Tibial nerve (tissue), 4 donors: ENCODE data around the gene MAST1. TPM values are rescaled to one million over a fixed set of nuclear protein-coding genes. Genes with fewer than 3 reads are reported as not detected.

Source experiments
- DNase-seq, 2 donors: peaks; one replicate each; pipeline ENCODE4 v3.0.0-alpha.2; 2019; ENCODE audit warnings: low spot score in 2 of 2
- H3K27ac ChIP-seq, 4 donors: fragments of 200-600 bp; sonication (generic) in 3 of 4; one replicate each; pipeline ENCODE4 v1.5.1; 2017 to 2019; ENCODE audit warnings: mild to moderate bottlenecking in 1 of 4
- H3K27me3 ChIP-seq, 2 donors: fragments of 200-600 bp; sonication (generic) in 1 of 2; one replicate each; pipeline versions ENCODE4 v1.5.1 to v1.6.0; 2017 to 2019
- H3K36me3 ChIP-seq, 3 donors: fragments of 200-600 bp; sonication (generic); one replicate each; pipeline ENCODE4 v1.5.1; 2018 to 2019
- H3K4me1 ChIP-seq, 4 donors: fragments of 200-600 bp; sonication (generic) in 3 of 4; one replicate each; pipeline ENCODE4 v1.5.1; 2017 to 2019
- H3K4me3 ChIP-seq, 4 donors: fragments of 200-600 bp; sonication (generic) in 3 of 4; one replicate each; pipeline ENCODE4 v1.5.1; 2017 to 2019; ENCODE audit warnings: mild to moderate bottlenecking in 1 of 4, moderate library complexity in 1 of 4
- H3K9me3 ChIP-seq, 4 donors: fragments of 200-600 bp; sonication (generic) in 3 of 4; one replicate each; pipeline ENCODE4 v1.5.1; 2017 to 2019
- EP300 ChIP-seq, 2 donors: sonication (generic); formaldehyde crosslinking; IDR thresholded peaks; one replicate each; pipeline ENCODE4 v1.6.1; 2017; ENCODE audit warnings: antibody characterized with exemption in 2 of 2, mild to moderate bottlenecking in 1 of 2
- POLR2A ChIP-seq, 2 donors: fragments of 450-650 bp; IDR thresholded peaks; one replicate each; pipeline ENCODE4 v1.6.1; 2017; ENCODE audit warnings: antibody characterized with exemption in 2 of 2, mild to moderate bottlenecking in 2 of 2, moderate library complexity in 2 of 2
- WGBS, 2 donors: methylation state at CpG; one replicate each; pipeline ENCODE4 v1.1.5; 2018; 5-methylcytosine and 5-hydroxymethylcytosine counted together
- total RNA-seq, 4 donors: library from RNA; depleted of rRNA; stranded (reverse); fragments of >200 nt; gene quantifications; one replicate each; pipeline ENCODE4 v1.1.0, GENCODE V29; 2016
- TF ChIP-seq, protein P1 (sequence below), 5 experiments: fragments of 200-600 bp in 3 of 5; fragments of 450-650 bp in 2 of 5; sonication (generic) in 3 of 5; IDR thresholded peaks; one replicate each; pipeline ENCODE4 v1.5.1; 2016 to 2019; ENCODE audit warnings: antibody characterized with exemption in 5 of 5, mild to moderate bottlenecking in 3 of 5, moderate library complexity in 2 of 5

The MAST1 gene
- total RNA-seq, 4 donors from 2014 or later, result not detected

DNA sequence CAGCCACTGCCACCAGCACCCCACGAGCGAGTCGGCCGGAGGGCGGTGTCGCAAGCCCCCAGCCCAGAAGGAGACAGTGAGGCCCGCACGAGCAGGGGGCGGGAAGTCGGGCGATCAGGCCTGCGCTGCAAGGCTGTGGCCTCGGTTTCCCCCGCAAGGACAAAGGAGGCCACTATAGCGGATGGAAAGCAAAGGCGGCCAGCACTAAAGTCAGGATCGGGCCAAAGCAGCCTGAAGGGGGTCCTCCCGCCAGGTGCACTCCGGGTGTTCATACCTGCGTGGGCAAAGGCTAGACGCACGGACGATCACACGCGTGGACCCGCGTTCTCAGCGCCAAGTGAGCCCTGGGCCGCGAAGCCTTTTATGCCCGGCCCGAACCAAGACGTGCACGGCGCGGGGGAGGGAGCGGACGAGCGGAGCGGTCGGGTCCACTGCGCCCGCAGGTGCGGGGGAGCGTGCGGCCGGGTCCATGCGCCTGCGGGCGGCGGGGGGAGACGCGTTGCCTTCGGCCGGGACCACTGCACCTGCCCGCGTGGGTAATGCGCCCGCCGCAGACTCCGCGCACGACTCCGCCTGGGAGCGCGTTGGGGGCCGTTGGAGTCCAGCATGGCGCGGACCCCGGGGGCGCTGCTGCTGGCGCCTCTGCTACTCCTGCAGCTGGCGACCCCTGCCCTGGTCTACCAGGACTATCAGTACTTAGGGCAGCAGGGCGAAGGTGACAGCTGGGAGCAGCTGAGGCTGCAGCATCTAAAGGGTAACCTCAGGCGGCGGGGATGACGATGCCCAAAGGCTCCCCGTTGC, 36.6 kb upstream of the MAST1 start, which contains the start of the genes PRDX2 and THSD8:
TSS of gene PRDX2 (minus strand) at position 335 of the 801 bp plus-strand sequence. CDS start 539 bp downstream, outside the sequence.
TSS of gene THSD8 (plus strand) at position 604 of the 801 bp plus-strand sequence. CDS start at position 607, 3 bp downstream.
- peak in 1 of 2 donors; percentile 47 for DNase-seq
- Histone ChIP-seq H3K27ac (peak within 1 kb of the TSS; percentile 67 to 88 (median 80)), H3K4me1 (peaks cover 0 to 32% (median 10%) of the 10 kb centered on the region in 4 donors), H3K36me3 (peaks cover 0 to 31% (median 0%) of the 10 kb centered on the region in 3 donors), H3K9me3 (no peaks in the 10 kb centered on the region), H3K4me3 (peak within 1 kb of the TSS; percentile 64 to 82 (median 78)), H3K27me3 (no peaks in the 10 kb centered on the region)
- WGBS, 2 donors, result 0 to 1% methylated on average over 15 to 43 of the region's 78 CpGs
- TF ChIP-seq, protein P1, sequence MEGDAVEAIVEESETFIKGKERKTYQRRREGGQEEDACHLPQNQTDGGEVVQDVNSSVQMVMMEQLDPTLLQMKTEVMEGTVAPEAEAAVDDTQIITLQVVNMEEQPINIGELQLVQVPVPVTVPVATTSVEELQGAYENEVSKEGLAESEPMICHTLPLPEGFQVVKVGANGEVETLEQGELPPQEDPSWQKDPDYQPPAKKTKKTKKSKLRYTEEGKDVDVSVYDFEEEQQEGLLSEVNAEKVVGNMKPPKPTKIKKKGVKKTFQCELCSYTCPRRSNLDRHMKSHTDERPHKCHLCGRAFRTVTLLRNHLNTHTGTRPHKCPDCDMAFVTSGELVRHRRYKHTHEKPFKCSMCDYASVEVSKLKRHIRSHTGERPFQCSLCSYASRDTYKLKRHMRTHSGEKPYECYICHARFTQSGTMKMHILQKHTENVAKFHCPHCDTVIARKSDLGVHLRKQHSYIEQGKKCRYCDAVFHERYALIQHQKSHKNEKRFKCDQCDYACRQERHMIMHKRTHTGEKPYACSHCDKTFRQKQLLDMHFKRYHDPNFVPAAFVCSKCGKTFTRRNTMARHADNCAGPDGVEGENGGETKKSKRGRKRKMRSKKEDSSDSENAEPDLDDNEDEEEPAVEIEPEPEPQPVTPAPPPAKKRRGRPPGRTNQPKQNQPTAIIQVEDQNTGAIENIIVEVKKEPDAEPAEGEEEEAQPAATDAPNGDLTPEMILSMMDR (IDR thresholded peaks at IDR 0.05), result peak in 1 of 5 experiments; percentile 8
- TF ChIP-seq EP300 (IDR thresholded peaks at IDR 0.05) (peak in 1 of 2 donors; percentile 89), POLR2A (IDR thresholded peaks at IDR 0.05) (peak; percentile 53 to 79)

DNA sequence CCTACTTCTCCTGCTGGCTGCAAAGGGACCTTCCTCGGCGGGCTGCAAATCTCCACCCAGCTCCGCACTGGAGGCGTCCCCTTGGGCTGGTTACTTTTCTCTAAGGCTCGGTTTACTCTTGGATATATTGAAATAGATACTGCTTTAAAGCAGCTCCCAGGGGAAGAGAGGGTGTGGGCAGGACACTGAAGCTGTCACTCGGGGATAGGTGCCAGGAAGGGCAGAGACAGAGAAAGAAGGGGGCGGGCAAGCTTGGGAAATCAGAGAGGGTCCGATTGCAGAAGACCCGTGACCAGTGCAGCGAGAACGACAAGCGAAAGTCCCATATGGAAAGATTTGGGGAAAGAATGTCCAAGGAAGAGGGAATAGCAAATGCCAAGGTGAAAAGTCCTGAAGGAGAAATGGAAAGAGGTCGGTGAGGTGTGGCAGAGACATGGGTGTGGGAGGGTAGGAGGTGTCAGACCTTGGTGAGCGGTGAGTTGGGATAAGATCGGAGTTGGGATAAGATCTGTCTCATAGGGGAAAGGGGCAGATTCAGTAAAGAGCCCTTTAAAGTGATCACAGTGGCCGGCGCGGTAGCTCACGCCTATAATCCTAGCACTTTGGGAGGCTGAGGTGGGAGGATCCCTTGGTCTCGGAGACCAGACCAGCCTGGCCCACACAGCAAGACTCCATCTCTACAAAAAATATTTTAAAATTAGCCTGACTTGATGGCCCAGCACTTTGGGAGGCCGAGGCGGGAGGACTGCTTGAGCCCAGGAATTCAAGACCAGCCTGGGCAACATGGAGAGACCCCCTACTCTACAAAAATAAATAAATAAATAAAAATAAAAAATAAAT, 35.8 kb upstream of the MAST1 start:
- H3K27me3 ChIP-seq, result no peaks in the 10 kb centered on the region
- peak overlapping the region; percentile 64 to 82 (median 78) for H3K4me3 ChIP-seq
- peaks cover 0 to 38% (median 16%) of the 10 kb centered on the region in 4 donors for H3K4me1 ChIP-seq
- H3K27ac ChIP-seq, result peak overlapping the region in 2 of 4 donors; percentile 81 to 88
- TF ChIP-seq EP300 (IDR thresholded peaks at IDR 0.05), result no peak
- TF ChIP-seq, protein P1 (IDR thresholded peaks at IDR 0.05), result no peak
- no peak for TF ChIP-seq POLR2A (IDR thresholded peaks at IDR 0.05)
- no peak for DNase-seq
- H3K36me3 ChIP-seq, result peaks cover 0 to 27% (median 0%) of the 10 kb centered on the region in 3 donors
- 44% methylated on average over 22 of the region's 22 CpGs for WGBS, 2 donors
- H3K9me3 ChIP-seq, result no peaks in the 10 kb centered on the region

DNA sequence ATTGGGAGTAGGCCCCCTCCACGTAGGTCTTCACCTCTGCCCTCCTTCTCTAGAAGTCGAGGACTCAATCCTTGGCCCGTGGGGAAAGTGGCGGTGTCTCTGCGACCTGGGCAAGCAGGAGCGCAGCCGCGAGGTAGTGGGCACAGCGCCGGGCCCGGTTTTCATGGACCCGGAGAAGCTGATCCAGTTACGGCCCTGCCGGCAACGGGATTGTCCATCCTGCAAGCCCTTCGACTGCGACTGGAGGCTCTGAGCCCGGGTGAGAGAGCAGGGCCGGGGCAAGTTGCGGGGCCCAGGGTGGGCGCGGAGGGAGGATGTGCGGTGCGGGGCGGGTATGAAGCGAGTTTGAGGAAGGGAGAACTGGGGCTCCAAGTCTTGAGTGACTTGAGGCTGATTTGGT, 34.3 kb upstream of the MAST1 start:
- DNase-seq, result no peak
- H3K4me1 ChIP-seq, result peaks cover 0 to 39% (median 16%) of the 10 kb centered on the region in 4 donors
- H3K36me3 ChIP-seq, result peaks cover 0 to 26% (median 0%) of the 10 kb centered on the region in 3 donors
- 92 to 94% methylated on average over 26 of the region's 26 CpGs for WGBS, 2 donors
- H3K9me3 ChIP-seq, result no peaks in the 10 kb centered on the region
- no peaks in the 10 kb centered on the region for H3K27me3 ChIP-seq
- H3K4me3 ChIP-seq, result no peak overlapping the region
- no peak for TF ChIP-seq EP300 (IDR thresholded peaks at IDR 0.05)
- TF ChIP-seq, protein P1 (IDR thresholded peaks at IDR 0.05), result no peak
- TF ChIP-seq POLR2A (IDR thresholded peaks at IDR 0.05), result no peak
- no peak overlapping the region for H3K27ac ChIP-seq

DNA sequence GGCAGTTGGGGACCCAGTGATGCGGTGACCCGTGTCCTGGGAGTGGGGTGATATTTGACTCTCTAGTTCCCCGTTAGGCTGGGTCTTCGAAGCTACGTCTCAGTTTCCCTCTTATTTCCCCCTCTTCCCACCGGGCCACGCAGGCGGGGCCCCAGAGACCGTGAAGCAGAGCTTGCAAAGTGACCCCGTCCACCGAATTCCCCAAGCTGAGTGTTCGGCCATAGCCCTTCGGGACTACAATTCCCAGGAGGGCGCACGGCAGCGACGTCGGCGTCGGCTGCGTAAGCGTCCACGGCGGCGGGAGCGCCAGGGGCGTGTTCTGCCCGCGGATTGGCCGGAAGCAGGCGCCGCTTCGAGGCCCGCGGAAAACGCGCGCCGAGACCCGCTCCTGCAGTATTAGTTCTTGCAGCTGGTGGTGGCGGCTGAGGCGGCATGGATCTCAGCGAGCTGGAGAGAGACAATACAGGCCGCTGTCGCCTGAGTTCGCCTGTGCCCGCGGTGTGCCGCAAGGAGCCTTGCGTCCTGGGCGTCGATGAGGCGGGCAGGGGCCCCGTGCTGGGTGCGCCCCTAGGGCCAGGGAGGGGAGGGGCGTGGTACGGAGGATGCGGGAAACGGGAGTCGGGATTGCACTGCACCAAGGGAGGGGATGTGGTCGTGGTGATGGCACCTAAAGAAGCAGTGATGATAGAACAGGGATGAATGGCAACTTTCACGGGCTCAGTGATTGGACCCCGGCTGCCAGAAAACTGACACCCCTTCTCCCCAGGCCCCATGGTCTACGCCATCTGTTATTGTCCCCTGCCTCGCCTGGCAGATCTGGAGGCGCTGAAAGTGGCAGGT, 31.9 kb upstream of the MAST1 start, which contains the start of gene RNASEH2A:
TSS of gene RNASEH2A (plus strand) at position 343 of the 840 bp plus-strand sequence. CDS start at position 433, 90 bp downstream.
- no peaks in the 10 kb centered on the region for H3K27me3 ChIP-seq
- peak within 1 kb of the TSS; percentile 33 to 76 (median 68) for H3K4me3 ChIP-seq
- H3K27ac ChIP-seq, result peak within 1 kb of the TSS; percentile 37 to 78 (median 68)
- H3K4me1 ChIP-seq, result peaks cover 0 to 26% (median 11%) of the 10 kb centered on the region in 4 donors
- WGBS, 2 donors, result 4 to 5% methylated on average over 41 to 51 of the region's 66 CpGs
- peak; percentile 73 to 78 for DNase-seq
- peak; percentile 60 to 73 for TF ChIP-seq EP300 (IDR thresholded peaks at IDR 0.05)
- TF ChIP-seq, protein P1 (IDR thresholded peaks at IDR 0.05), result peak in 1 of 5 experiments; percentile 19
- TF ChIP-seq POLR2A (IDR thresholded peaks at IDR 0.05), result peak in 1 of 2 donors; percentile 23
- H3K9me3 ChIP-seq, result no peaks in the 10 kb centered on the region
- H3K36me3 ChIP-seq, result peaks cover 0 to 36% (median 0%) of the 10 kb centered on the region in 3 donors
